Activated naive CD4-positive, alpha-beta T cell treated with anti-CD3 and anti-CD28 coated beads, Interleukin-2, amount 50 U/mL, for 16 hours (primary cell): ENCODE data around the gene ZFYVE28.
A peak's percentile ranks its signal among the peaks of the same experiment; 100 is the strongest.
"Not testable (repeated sequence)": the region's sequence is repeated elsewhere in the genome, so short reads cannot be mapped to it uniquely, and the experiment has no call there.

ENCODE experiments used
- DNase-seq: peaks from one replicate; pipeline ENCODE4 v3.0.0-alpha.2; 2020

ZFYVE28 gene

GRCh38 chr4:2417765-2418649, at the start of gene ZFYVE28:
Gene ZFYVE28, minus strand, starts transcription at chr4:2418645. Its CDS starts 322 bp downstream, at chr4:2418323.
- no peak for DNase-seq

GRCh38 chr4:2465544-2465943, 47.1 kb upstream of the ZFYVE28 start:
- DNase-seq, result not testable (repeated sequence)

GRCh38 chr4:2465032-2465431, 46.6 kb upstream of the ZFYVE28 start:
- DNase-seq, result no peak

GRCh38 chr4:2462992-2463762, 44.7 kb upstream of the ZFYVE28 start:
- DNase-seq, result no peak

- DNase-seq, result peak; percentile 74
These were observed 44.0 kb upstream of the ZFYVE28 start for GRCh38 chr4:2462218-2462991.

GRCh38 chr4:2461246-2461960, 43.0 kb upstream of the ZFYVE28 start:
- no peak for DNase-seq

- DNase-seq, result no peak
These were observed 41.3 kb upstream of the ZFYVE28 start for GRCh38 chr4:2459589-2460349.

- no peak for DNase-seq
These were observed 40.4 kb upstream of the ZFYVE28 start for GRCh38 chr4:2458546-2459491.

GRCh38 chr4:2457481-2458295, 39.2 kb upstream of the ZFYVE28 start:
- DNase-seq, result no peak

- no peak for DNase-seq
These were observed 33.7 kb upstream of the ZFYVE28 start for GRCh38 chr4:2451821-2452785.

GRCh38 chr4:2451036-2451520, 32.6 kb upstream of the ZFYVE28 start:
- DNase-seq, result no peak

- no peak for DNase-seq
These were observed 32.1 kb upstream of the ZFYVE28 start for GRCh38 chr4:2450394-2451035.

- no peak for DNase-seq
These were observed 31.3 kb upstream of the ZFYVE28 start for GRCh38 chr4:2449511-2450392.

- DNase-seq, result no peak
These were observed 30.6 kb upstream of the ZFYVE28 start for GRCh38 chr4:2449051-2449450.

GRCh38 chr4:2448589-2448988, 30.1 kb upstream of the ZFYVE28 start:
- DNase-seq, result no peak
